Mesenchymal stem cell (in vitro differentiated cells and primary cell): ENCODE results near the gene PTPRD. TPM values are rescaled to one million over a fixed set of nuclear protein-coding genes. Genes with fewer than 3 reads are reported as not detected.

ENCODE experiments used
- DNase-seq: peaks from one replicate; pipeline ENCODE4 v3.0.0-alpha.2; 2013
- H2AFZ ChIP-seq: one replicate; pipeline ENCODE4 v1.6.1; 2013; ENCODE audit warnings: low read depth, mild to moderate bottlenecking, control low read depth, inconsistent platforms, low read length, moderate library complexity
- H2AK5ac ChIP-seq: 2 replicates; pipeline ENCODE4 v1.6.1; 2013; ENCODE audit warnings: low read length, moderate library complexity, mild to moderate bottlenecking, inconsistent platforms; ENCODE audit not compliant: severe bottlenecking
- H2BK120ac ChIP-seq: one replicate; pipeline ENCODE4 v1.6.1; 2013; ENCODE audit warnings: low read depth, mild to moderate bottlenecking, inconsistent platforms, low read length, moderate library complexity
- H2BK12ac ChIP-seq, 2 experiments: one replicate each; pipeline ENCODE4 v1.6.1; 2013; ENCODE audit warnings: inconsistent platforms in 2 of 2, low read length in 2 of 2, mild to moderate bottlenecking in 2 of 2, moderate library complexity in 2 of 2, control low read depth in 1 of 2
- H2BK15ac ChIP-seq: one replicate; pipeline ENCODE4 v1.6.1; 2013; ENCODE audit warnings: mild to moderate bottlenecking, low read depth, inconsistent platforms; ENCODE audit not compliant: poor library complexity, severe bottlenecking
- H2BK5ac ChIP-seq: 2 replicates; pipeline ENCODE4 v1.6.1; 2013; ENCODE audit warnings: low read depth, mild to moderate bottlenecking, low read length, control low read depth, inconsistent platforms; ENCODE audit not compliant: poor library complexity, severe bottlenecking
- H3K14ac ChIP-seq, 2 experiments: one replicate each; pipeline ENCODE4 v1.6.1; 2013; ENCODE audit warnings: inconsistent platforms in 2 of 2, low read length in 2 of 2, control low read depth in 1 of 2, mild to moderate bottlenecking in 1 of 2, moderate library complexity in 1 of 2
- H3K18ac ChIP-seq, 2 experiments: one replicate each; pipeline ENCODE4 v1.6.1; 2013; ENCODE audit warnings: inconsistent platforms in 2 of 2, low read length in 2 of 2, control low read depth in 1 of 2, low read depth in 1 of 2, mild to moderate bottlenecking in 1 of 2
- H3K23ac ChIP-seq, 2 experiments: one replicate each; pipeline ENCODE4 v1.6.1; 2013; ENCODE audit warnings: inconsistent platforms in 2 of 2, low read length in 2 of 2, mild to moderate bottlenecking in 2 of 2, moderate library complexity in 2 of 2, control low read depth in 1 of 2
- H3K27ac ChIP-seq: 2 replicates; pipeline ENCODE4 v1.5.1; 2013; ENCODE audit warnings: mild to moderate bottlenecking, moderate library complexity, low read length, control low read depth, inconsistent platforms; ENCODE audit not compliant: poor library complexity, severe bottlenecking
- H3K27me3 ChIP-seq, 2 experiments: 2 replicates each; pipeline versions ENCODE4 v1.6.1 to v1.7.0; 2013; ENCODE audit warnings: low read length in 2 of 2, mild to moderate bottlenecking in 2 of 2, moderate library complexity in 2 of 2, control low read depth in 1 of 2, inconsistent platforms in 1 of 2; ENCODE audit not compliant: control insufficient read depth in 1 of 2, insufficient read depth in 1 of 2
- H3K36me3 ChIP-seq, 2 experiments: 2 replicates each; pipeline versions ENCODE4 v1.6.1 to v1.7.0; 2013; ENCODE audit warnings: low read length in 2 of 2, control low read depth in 1 of 2, inconsistent platforms in 1 of 2, low read depth in 1 of 2, mild to moderate bottlenecking in 1 of 2; ENCODE audit not compliant: insufficient read depth in 2 of 2, control insufficient read depth in 1 of 2
- H3K4ac ChIP-seq, 2 experiments: one replicate each; pipeline ENCODE4 v1.6.1; 2013; ENCODE audit warnings: inconsistent platforms in 2 of 2, low read length in 2 of 2, mild to moderate bottlenecking in 2 of 2, moderate library complexity in 2 of 2, control low read depth in 1 of 2, low read depth in 1 of 2
- H3K4me1 ChIP-seq: 2 replicates; pipeline ENCODE4 v1.6.1; 2013; ENCODE audit warnings: low read depth, low read length, control low read depth; ENCODE audit not compliant: control insufficient read depth, insufficient read depth
- H3K4me2 ChIP-seq: 2 replicates; pipeline ENCODE4 v1.6.1; 2013; ENCODE audit warnings: low read length, mild to moderate bottlenecking, inconsistent platforms; ENCODE audit not compliant: poor library complexity, severe bottlenecking
- H3K4me3 ChIP-seq, 2 experiments: 2 replicates each; pipeline versions ENCODE4 v1.5.1 to v1.7.0; 2013; ENCODE audit warnings: low read length in 2 of 2, mild to moderate bottlenecking in 2 of 2, control low read depth in 1 of 2, low read depth in 1 of 2; ENCODE audit not compliant: insufficient read depth in 1 of 2
- H3K79me1 ChIP-seq: replicated peaks from 2 replicates; pipeline ENCODE4 v1.6.1; 2013; ENCODE audit warnings: mild to moderate bottlenecking, control low read depth, low read length, inconsistent platforms; ENCODE audit not compliant: poor library complexity, severe bottlenecking
- H3K9ac ChIP-seq: 2 replicates; pipeline ENCODE4 v1.7.0; 2013; ENCODE audit warnings: mild to moderate bottlenecking, low read length, moderate library complexity
- H3K9me3 ChIP-seq: 2 replicates; pipeline ENCODE4 v1.7.0; 2013; ENCODE audit warnings: mild to moderate bottlenecking, low read length; ENCODE audit not compliant: control insufficient read depth
- H4K8ac ChIP-seq: one replicate; pipeline ENCODE4 v1.6.1; 2013; ENCODE audit warnings: inconsistent platforms, mild to moderate bottlenecking, low read length, moderate library complexity
- H4K91ac ChIP-seq: one replicate; pipeline ENCODE4 v1.6.1; 2013; ENCODE audit warnings: mild to moderate bottlenecking, low read length, inconsistent platforms
- WGBS: methylation state at CpG from one replicate; pipeline ENCODE4 v1.1.7; 2013; ENCODE audit warnings: mixed read lengths; 5-methylcytosine and 5-hydroxymethylcytosine counted together
- small RNA-seq: library from polyadenylated mRNA; stranded (forward); fragments of <200 nt; extraction: miRNeasy Mini kit (QIAGEN cat#:217004); gene quantifications from one replicate; pipeline ENCODE3, GENCODE V24; 2013; ENCODE audit warnings: low read depth

PTPRD gene

GRCh38 chr9:8267636-8268035 lies 2345.2 kb downstream of the PTPRD start:
- Histone ChIP-seq H4K8ac (no peak overlapping the region), H2BK120ac (no peak overlapping the region), H3K27me3 (no peaks in the 10 kb centered on the region), H3K14ac (no peak overlapping the region), H3K9me3 (no peaks in the 10 kb centered on the region), H4K91ac (no peak overlapping the region), H3K27ac (no peak overlapping the region), H3K4ac (no peak overlapping the region), H3K79me1 (no peaks in the 10 kb centered on the region), H3K4me2 (no peak overlapping the region), H2BK15ac (no peak overlapping the region), H3K36me3 (no peaks in the 10 kb centered on the region), H3K4me3 (no peak overlapping the region), H3K23ac (no peak overlapping the region), H3K9ac (no peak overlapping the region), H3K18ac (no peak overlapping the region), H2BK5ac (no peak overlapping the region), H2AK5ac (no peak overlapping the region), H2BK12ac (no peak overlapping the region), H2AFZ (no peak overlapping the region), H3K4me1 (no peaks in the 10 kb centered on the region)
- 47% methylated on average over 2 of the region's 2 CpGs for WGBS
- DNase-seq = no peak

GRCh38 chr9:8266861-8267260 lies 2345.9 kb downstream of the PTPRD start:
- H3K4me3 ChIP-seq = no peak overlapping the region
- H3K27me3 ChIP-seq = no peaks in the 10 kb centered on the region
- H3K4ac ChIP-seq = no peak overlapping the region
- no peaks in the 10 kb centered on the region for H3K36me3 ChIP-seq
- no peak overlapping the region for H2AK5ac ChIP-seq
- WGBS = 86% methylated on average over 1 of the region's 1 CpG
- H2BK15ac ChIP-seq = no peak overlapping the region
- no peaks in the 10 kb centered on the region for H3K4me1 ChIP-seq
- no peak overlapping the region for H2BK5ac ChIP-seq
- no peak overlapping the region for H2BK12ac ChIP-seq
- H2BK120ac ChIP-seq = no peak overlapping the region
- no peak overlapping the region for H3K4me2 ChIP-seq
- H3K27ac ChIP-seq = no peak overlapping the region
- H3K9ac ChIP-seq = no peak overlapping the region
- no peaks in the 10 kb centered on the region for H3K9me3 ChIP-seq
- no peak overlapping the region for H3K14ac ChIP-seq
- no peak overlapping the region for H4K8ac ChIP-seq
- H3K23ac ChIP-seq = no peak overlapping the region
- no peaks in the 10 kb centered on the region for H3K79me1 ChIP-seq
- H4K91ac ChIP-seq = no peak overlapping the region
- H3K18ac ChIP-seq = no peak overlapping the region
- no peak for DNase-seq
- H2AFZ ChIP-seq = no peak overlapping the region

GRCh38 chr9:8265281-8265680 lies 2347.5 kb downstream of the PTPRD start:
- Histone ChIP-seq H3K4me3 (no peak overlapping the region), H3K79me1 (no peaks in the 10 kb centered on the region), H3K4me1 (no peaks in the 10 kb centered on the region), H3K9me3 (no peaks in the 10 kb centered on the region), H3K23ac (no peak overlapping the region), H3K4me2 (no peak overlapping the region), H2BK15ac (no peak overlapping the region), H3K4ac (no peak overlapping the region), H4K91ac (no peak overlapping the region), H3K18ac (no peak overlapping the region), H3K9ac (no peak overlapping the region), H2BK120ac (no peak overlapping the region), H2BK5ac (no peak overlapping the region), H3K36me3 (no peaks in the 10 kb centered on the region), H4K8ac (no peak overlapping the region), H3K14ac (no peak overlapping the region), H2AFZ (no peak overlapping the region), H2BK12ac (no peak overlapping the region), H2AK5ac (no peak overlapping the region), H3K27ac (no peak overlapping the region), H3K27me3 (no peaks in the 10 kb centered on the region)
- no peak for DNase-seq
- WGBS = 47% methylated on average over 1 of the region's 2 CpGs

Small RNA genes within 50 kb of the gene (small RNA-seq; reads per million reads assigned to genes)
- gene AL135790.2 (not detected), gene RNU7-185P (not detected)
